Breast epithelium (tissue), 4 donors: Measurements from ENCODE around the gene MRPS6. TPM values are rescaled to one million over a fixed set of nuclear protein-coding genes. Genes with fewer than 3 reads are reported as not detected.

Experiments used
- DNase-seq, 2 donors: peaks; one replicate each; pipeline ENCODE4 v3.0.0-alpha.2; 2019; ENCODE audit warnings: low spot score in 2 of 2
- H3K27ac ChIP-seq, 2 donors: fragments of 200-600 bp; sonication (generic) in 1 of 2; one replicate each; pipeline ENCODE4 v1.5.1; 2016 to 2019; ENCODE audit warnings: mild to moderate bottlenecking in 1 of 2
- H3K27me3 ChIP-seq, 2 donors: fragments of 200-600 bp; sonication (generic) in 1 of 2; one replicate each; pipeline versions ENCODE4 v1.5.1 to v1.6.0; 2017 to 2019; ENCODE audit warnings: control low read depth in 1 of 2, mild to moderate bottlenecking in 1 of 2
- H3K36me3 ChIP-seq: fragments of 200-600 bp; one replicate; pipeline ENCODE4 v1.5.1; 2019
- H3K4me1 ChIP-seq, 2 donors: fragments of 200-600 bp; sonication (generic); one replicate each; pipeline ENCODE4 v1.5.1; 2016 to 2019; ENCODE audit warnings: control low read depth in 1 of 2
- H3K4me3 ChIP-seq, 3 donors: fragments of 200-600 bp; sonication (generic); 1 replicate in 2 of 3; 2 replicates in 1 of 3; pipeline ENCODE4 v1.5.1; 2016 to 2019; ENCODE audit warnings: mild to moderate bottlenecking in 3 of 3, moderate library complexity in 2 of 3
- H3K9me3 ChIP-seq, 2 donors: fragments of 200-600 bp; sonication (generic) in 1 of 2; one replicate each; pipeline ENCODE4 v1.5.1; 2016 to 2019; ENCODE audit warnings: control low read depth in 1 of 2
- POLR2A ChIP-seq: fragments of 450-650 bp; IDR thresholded peaks from one replicate; pipeline ENCODE4 v1.6.1; 2016; ENCODE audit warnings: antibody characterized with exemption, mild to moderate bottlenecking, moderate library complexity
- POLR2AphosphoS5 ChIP-seq, 3 donors: sonication (generic); formaldehyde crosslinking; IDR thresholded peaks; one replicate each; pipeline ENCODE4 v1.6.1; 2017; ENCODE audit warnings: antibody characterized with exemption in 3 of 3
- intact Hi-C: fragments of 100-400 bp; cut with DNase I; formaldehyde crosslinking; loops from one replicate; pipeline ENCODE4 v1.15.1; 2023; ENCODE audit warnings: low total_unique reads
- total RNA-seq, 3 donors: library from RNA; depleted of rRNA; stranded (reverse); fragments of >200 nt; gene quantifications; one replicate each; pipeline ENCODE4 v1.1.0, GENCODE V29; 2016
- TF ChIP-seq, protein P1 (sequence below), 3 donors: fragments of 450-650 bp; IDR thresholded peaks; one replicate each; pipeline ENCODE4 v1.5.1; 2016 to 2017; ENCODE audit warnings: antibody characterized with exemption in 3 of 3, mild to moderate bottlenecking in 3 of 3, moderate library complexity in 3 of 3

The MRPS6 gene
- total RNA-seq, 3 donors from 2014 or later, result 22.3 to 40.6 (median 26.5) TPM

DNA sequence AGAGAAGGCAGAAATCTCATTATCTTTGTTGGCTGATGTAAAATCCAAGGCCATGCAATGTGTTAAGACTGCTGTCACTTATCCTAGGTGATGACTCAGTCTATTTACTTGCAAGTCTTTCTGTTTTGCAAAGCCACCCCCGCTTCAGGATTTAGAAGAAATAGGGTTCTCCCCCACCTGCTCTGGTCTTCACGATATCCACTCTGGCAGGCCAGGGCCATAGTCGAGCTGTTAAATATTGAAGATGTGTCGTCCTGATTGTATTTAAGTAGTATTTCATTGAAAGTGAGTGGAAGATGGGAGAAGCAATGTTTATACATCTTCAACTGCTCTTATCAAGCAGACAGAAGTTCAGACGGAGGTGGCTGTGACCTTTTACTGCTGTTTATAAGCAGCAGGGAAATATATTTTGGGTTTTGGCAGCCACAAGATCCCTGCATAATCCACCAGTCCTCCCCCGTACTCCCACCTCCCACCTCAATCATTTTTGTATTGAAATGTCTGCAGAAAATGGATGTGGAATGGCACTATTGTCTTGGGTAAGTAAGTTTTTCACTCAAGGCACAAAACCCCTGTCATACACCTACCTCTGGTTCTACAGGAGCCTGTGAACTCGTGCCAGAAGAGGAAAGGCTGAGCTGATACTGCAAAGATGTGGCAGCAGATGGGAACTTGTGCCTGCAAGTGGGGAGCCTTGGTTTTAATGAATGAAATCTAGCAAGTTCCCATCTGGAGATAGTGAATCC lies 117.4 kb downstream of the MRPS6 start:
- Histone ChIP-seq H3K4me3 (no peak overlapping the region), H3K9me3 (no peaks in the 10 kb centered on the region), H3K27me3 (no peaks in the 10 kb centered on the region), H3K36me3 (no peaks in the 10 kb centered on the region), H3K4me1 (no peaks in the 10 kb centered on the region), H3K27ac (no peak overlapping the region)
- intact Hi-C loops, result no loop called here
- DNase-seq, result no peak
- TF ChIP-seq, protein P1, sequence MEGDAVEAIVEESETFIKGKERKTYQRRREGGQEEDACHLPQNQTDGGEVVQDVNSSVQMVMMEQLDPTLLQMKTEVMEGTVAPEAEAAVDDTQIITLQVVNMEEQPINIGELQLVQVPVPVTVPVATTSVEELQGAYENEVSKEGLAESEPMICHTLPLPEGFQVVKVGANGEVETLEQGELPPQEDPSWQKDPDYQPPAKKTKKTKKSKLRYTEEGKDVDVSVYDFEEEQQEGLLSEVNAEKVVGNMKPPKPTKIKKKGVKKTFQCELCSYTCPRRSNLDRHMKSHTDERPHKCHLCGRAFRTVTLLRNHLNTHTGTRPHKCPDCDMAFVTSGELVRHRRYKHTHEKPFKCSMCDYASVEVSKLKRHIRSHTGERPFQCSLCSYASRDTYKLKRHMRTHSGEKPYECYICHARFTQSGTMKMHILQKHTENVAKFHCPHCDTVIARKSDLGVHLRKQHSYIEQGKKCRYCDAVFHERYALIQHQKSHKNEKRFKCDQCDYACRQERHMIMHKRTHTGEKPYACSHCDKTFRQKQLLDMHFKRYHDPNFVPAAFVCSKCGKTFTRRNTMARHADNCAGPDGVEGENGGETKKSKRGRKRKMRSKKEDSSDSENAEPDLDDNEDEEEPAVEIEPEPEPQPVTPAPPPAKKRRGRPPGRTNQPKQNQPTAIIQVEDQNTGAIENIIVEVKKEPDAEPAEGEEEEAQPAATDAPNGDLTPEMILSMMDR (IDR thresholded peaks at IDR 0.05), result no peak
- no peak for TF ChIP-seq POLR2AphosphoS5 (IDR thresholded peaks at IDR 0.05)
- no peak for TF ChIP-seq POLR2A

DNA sequence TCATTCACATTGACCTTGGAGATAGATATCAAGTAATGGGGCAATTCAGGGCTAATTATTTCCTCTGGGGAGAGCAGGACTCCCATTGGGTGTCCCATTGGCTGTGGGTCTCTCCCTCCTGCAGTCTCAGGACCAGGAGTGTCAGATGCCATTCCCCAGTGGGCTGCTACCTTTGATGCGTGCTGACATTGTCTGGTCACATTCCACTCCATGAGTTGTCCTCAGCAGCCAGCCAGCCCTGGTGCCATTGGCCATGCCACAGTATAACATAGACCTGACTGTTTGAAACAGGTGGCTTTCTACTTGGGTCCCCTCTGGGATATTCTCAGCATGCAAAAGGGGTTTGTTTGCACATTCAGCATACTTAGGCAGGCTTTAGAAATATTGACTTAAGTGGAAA lies 118.5 kb downstream of the MRPS6 start:
- Histone ChIP-seq H3K4me3 (no peak overlapping the region), H3K27ac (no peak overlapping the region), H3K9me3 (no peaks in the 10 kb centered on the region), H3K4me1 (no peaks in the 10 kb centered on the region), H3K27me3 (no peaks in the 10 kb centered on the region), H3K36me3 (no peaks in the 10 kb centered on the region)
- intact Hi-C loops, result no loop called here
- no peak for DNase-seq
- TF ChIP-seq, protein P1 (IDR thresholded peaks at IDR 0.05), result no peak
- TF ChIP-seq POLR2A (no peak), POLR2AphosphoS5 (IDR thresholded peaks at IDR 0.05) (no peak)

Other genes with a start within 250 kb of the MRPS6 start
- gene ATP5PO, start 157.8 kb upstream of the MRPS6 start, total RNA-seq, result 100 to 1,000 TPM; 161 to 234 (median 170) TPM
- gene SLC5A3, start within 50 bp of the MRPS6 start, total RNA-seq, result 10 to 100 TPM; 17.0 to 54.9 (median 38.6) TPM